ENCODE results near the gene CREG1.

The CREG1 gene

DNA sequence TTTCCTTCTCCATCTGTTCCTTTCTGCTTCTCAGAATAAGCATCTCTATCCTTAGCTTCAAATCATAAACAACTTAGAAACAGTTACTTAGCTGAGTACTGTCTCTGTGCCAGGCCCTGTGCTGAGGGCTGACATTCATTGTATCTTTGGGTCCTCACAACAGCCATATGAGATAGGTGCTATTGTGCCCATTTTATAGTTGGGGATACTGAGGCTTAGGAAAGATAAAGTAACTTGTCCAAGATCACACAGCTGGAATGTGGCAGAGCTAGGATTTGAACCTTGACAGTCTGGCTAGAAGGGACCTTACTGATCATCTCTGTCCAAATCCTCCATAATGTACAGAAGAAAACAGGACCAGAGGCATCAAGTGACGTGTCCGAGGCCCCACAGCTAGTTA lies 60.2 kb downstream of the CREG1 start:
- H3K27me3 ChIP-seq (ENCODE audit: insufficient read depth, low read length, poor library complexity), result no peaks in the 10 kb centered on the region
- H3K23ac ChIP-seq (ENCODE audit: low read length), result no peak overlapping the region
- no peak overlapping the region for H2AK5ac ChIP-seq (ENCODE audit: low read length)
- no peak overlapping the region for H3K9ac ChIP-seq (ENCODE audit: low read length)
- H3K4ac ChIP-seq (ENCODE audit: low read depth, low read length), result no peak overlapping the region
- H3K4me3 ChIP-seq (ENCODE audit: low read length), result no peak overlapping the region
- no CpG with 5 or more reads among the region's 2 CpGs for WGBS (ENCODE audit: extremely low coverage, insufficient coverage, low lambda C conversion rate)
- H3K27ac ChIP-seq (ENCODE audit: low read depth, low read length), result no peak overlapping the region
- H3K18ac ChIP-seq (ENCODE audit: low read length), result no peak overlapping the region
- H4K8ac ChIP-seq (ENCODE audit: low read depth, low read length), result no peak overlapping the region
- no peaks in the 10 kb centered on the region for H3K79me2 ChIP-seq (ENCODE audit: control insufficient read depth, insufficient read depth, low read length)
- no peak for DNase-seq
- H3K36me3 ChIP-seq (ENCODE audit: control insufficient read depth, insufficient read depth, low read length), result no peaks in the 10 kb centered on the region
- no peak overlapping the region for H2BK15ac ChIP-seq (replicated peaks; ENCODE audit: low read depth)
- H3K56ac ChIP-seq (ENCODE audit: low read length), result no peak overlapping the region
- H2BK120ac ChIP-seq (ENCODE audit: low read depth, low read length), result no peak overlapping the region
- no peak overlapping the region for H4K5ac ChIP-seq (ENCODE audit: low read length)
- peaks cover 8% of the 10 kb centered on the region for H3K4me1 ChIP-seq (ENCODE audit: control insufficient read depth, low read depth, low read length)
- H3K79me1 ChIP-seq (ENCODE audit: low read length), result no peaks in the 10 kb centered on the region
- H2BK5ac ChIP-seq (ENCODE audit: low read length), result no peak overlapping the region
- no peak overlapping the region for H3K4me2 ChIP-seq (ENCODE audit: low read length)

DNA sequence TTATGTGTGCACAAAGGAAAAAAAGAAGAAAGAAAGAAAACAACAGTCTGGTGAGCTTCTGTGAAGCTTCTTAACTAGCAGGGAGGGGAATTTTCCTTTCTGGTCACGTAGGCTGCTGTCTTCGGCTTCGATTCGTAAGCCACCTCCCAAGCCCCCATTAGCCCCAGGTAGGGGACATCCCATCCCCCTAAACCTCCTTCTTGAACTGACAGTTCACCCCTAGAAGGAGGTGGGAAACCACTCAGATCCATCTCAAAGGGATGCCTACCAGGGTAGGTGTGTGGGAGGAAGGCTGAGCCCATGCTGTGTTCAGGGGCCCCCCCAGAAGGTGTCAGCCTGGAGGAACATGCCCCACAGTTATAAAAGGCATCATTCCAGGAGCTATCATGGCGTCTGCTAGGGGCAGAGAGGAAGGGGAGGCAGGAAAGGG lies 61.1 kb downstream of the CREG1 start:
- no peak overlapping the region for H3K4me3 ChIP-seq (ENCODE audit: low read length)
- peak overlapping the region; percentile 52 for H3K18ac ChIP-seq (ENCODE audit: low read length)
- H3K79me2 ChIP-seq (ENCODE audit: control insufficient read depth, insufficient read depth, low read length), result no peaks in the 10 kb centered on the region
- no CpG with 5 or more reads among the region's 5 CpGs for WGBS (ENCODE audit: extremely low coverage, insufficient coverage, low lambda C conversion rate)
- H3K4me1 ChIP-seq (ENCODE audit: control insufficient read depth, low read depth, low read length), result peaks cover 8% of the 10 kb centered on the region
- no peak overlapping the region for H4K5ac ChIP-seq (ENCODE audit: low read length)
- H2AK5ac ChIP-seq (ENCODE audit: low read length), result no peak overlapping the region
- no peaks in the 10 kb centered on the region for H3K36me3 ChIP-seq (ENCODE audit: control insufficient read depth, insufficient read depth, low read length)
- DNase-seq, result peak; percentile 57
- no peak overlapping the region for H3K27ac ChIP-seq (ENCODE audit: low read depth, low read length)
- no peak overlapping the region for H2BK15ac ChIP-seq (replicated peaks; ENCODE audit: low read depth)
- no peak overlapping the region for H4K8ac ChIP-seq (ENCODE audit: low read depth, low read length)
- no peak overlapping the region for H3K9ac ChIP-seq (ENCODE audit: low read length)
- H3K4ac ChIP-seq (ENCODE audit: low read depth, low read length), result no peak overlapping the region
- no peaks in the 10 kb centered on the region for H3K79me1 ChIP-seq (ENCODE audit: low read length)
- H2BK120ac ChIP-seq (ENCODE audit: low read depth, low read length), result no peak overlapping the region
- no peak overlapping the region for H3K23ac ChIP-seq (ENCODE audit: low read length)
- peak overlapping the region; percentile 70 for H2BK5ac ChIP-seq (ENCODE audit: low read length)
- no peak overlapping the region for H3K4me2 ChIP-seq (ENCODE audit: low read length)
- H3K56ac ChIP-seq (ENCODE audit: low read length), result peak overlapping the region; percentile 75
- no peaks in the 10 kb centered on the region for H3K27me3 ChIP-seq (ENCODE audit: insufficient read depth, low read length, poor library complexity)

DNA sequence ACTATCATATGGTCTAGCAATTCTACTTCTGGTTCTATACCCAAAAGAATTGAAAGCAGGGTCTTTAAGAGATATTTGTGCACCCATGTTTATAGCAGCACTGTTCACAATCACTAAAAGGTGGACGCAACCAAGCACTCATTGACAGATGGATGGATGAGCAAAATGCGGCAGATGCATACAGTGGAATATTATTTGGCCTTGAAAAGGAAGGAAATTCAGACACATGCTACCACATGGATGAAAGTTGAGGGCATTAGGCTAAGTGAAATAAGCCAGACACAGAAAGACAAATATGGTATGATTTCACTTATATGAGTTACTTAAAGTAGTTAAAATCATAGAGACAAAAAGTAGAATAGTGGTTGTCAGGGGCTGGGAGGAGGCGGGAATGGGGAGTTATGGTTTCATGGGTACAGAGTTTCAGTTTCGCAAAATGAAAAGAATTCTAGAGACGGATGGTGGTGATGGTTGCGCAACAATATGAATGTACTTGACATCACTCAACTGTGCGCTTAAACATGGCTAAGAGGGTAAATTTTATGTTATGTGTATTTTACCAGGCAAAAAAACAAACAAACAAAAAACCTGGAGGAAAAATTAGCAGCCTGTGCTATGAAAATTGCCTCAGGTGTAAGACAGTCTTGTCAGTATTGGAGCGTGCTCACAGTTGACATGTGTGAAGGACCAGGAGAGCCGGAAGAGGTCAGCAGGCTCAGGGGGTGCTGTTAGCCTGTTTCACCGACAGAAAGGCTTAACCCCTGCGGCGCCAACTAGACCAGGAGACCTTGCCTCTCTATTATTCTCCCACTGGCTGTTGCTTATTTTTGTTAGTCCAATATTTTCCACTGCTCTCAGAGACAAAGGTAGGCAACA lies 61.7 kb downstream of the CREG1 start:
- no peaks in the 10 kb centered on the region for H3K79me2 ChIP-seq (ENCODE audit: control insufficient read depth, insufficient read depth, low read length)
- H3K18ac ChIP-seq (ENCODE audit: low read length), result no peak overlapping the region
- no peak overlapping the region for H2BK15ac ChIP-seq (replicated peaks; ENCODE audit: low read depth)
- no peak overlapping the region for H4K8ac ChIP-seq (ENCODE audit: low read depth, low read length)
- no peak overlapping the region for H3K56ac ChIP-seq (ENCODE audit: low read length)
- DNase-seq, result peak; percentile 74
- no peaks in the 10 kb centered on the region for H3K27me3 ChIP-seq (ENCODE audit: insufficient read depth, low read length, poor library complexity)
- H2BK5ac ChIP-seq (ENCODE audit: low read length), result no peak overlapping the region
- H2AK5ac ChIP-seq (ENCODE audit: low read length), result no peak overlapping the region
- no peak overlapping the region for H3K4ac ChIP-seq (ENCODE audit: low read depth, low read length)
- H3K9ac ChIP-seq (ENCODE audit: low read length), result no peak overlapping the region
- no peak overlapping the region for H4K5ac ChIP-seq (ENCODE audit: low read length)
- no peak overlapping the region for H3K23ac ChIP-seq (ENCODE audit: low read length)
- peaks cover 8% of the 10 kb centered on the region for H3K4me1 ChIP-seq (ENCODE audit: control insufficient read depth, low read depth, low read length)
- H3K36me3 ChIP-seq (ENCODE audit: control insufficient read depth, insufficient read depth, low read length), result no peaks in the 10 kb centered on the region
- H3K4me3 ChIP-seq (ENCODE audit: low read length), result no peak overlapping the region
- no peak overlapping the region for H3K4me2 ChIP-seq (ENCODE audit: low read length)
- no CpG with 5 or more reads among the region's 12 CpGs for WGBS (ENCODE audit: extremely low coverage, insufficient coverage, low lambda C conversion rate)
- no peak overlapping the region for H3K27ac ChIP-seq (ENCODE audit: low read depth, low read length)
- H3K79me1 ChIP-seq (ENCODE audit: low read length), result no peaks in the 10 kb centered on the region
- no peak overlapping the region for H2BK120ac ChIP-seq (ENCODE audit: low read depth, low read length)
